Liver (tissue), 3 donors: ENCODE results near the gene IKZF3.

ENCODE experiments used
- CTCF ChIP-seq: fragments of 150-350 bp; IDR thresholded peaks from 2 replicates; pipeline ENCODE4 v1.5.1; 2017; ENCODE audit warnings: improper control_type of control experiment, low read depth, low read length; ENCODE audit not compliant: missing input control
- JUND ChIP-seq, 2 donors: IDR thresholded peaks; 2 replicates each; pipeline ENCODE4 v1.6.1; 2016; ENCODE audit warnings: antibody characterized with exemption in 2 of 2
- NR2F2 ChIP-seq: IDR thresholded peaks from 2 replicates; pipeline ENCODE4 v1.6.1; 2016; ENCODE audit warnings: antibody characterized with exemption
- REST ChIP-seq: IDR thresholded peaks from 2 replicates; pipeline ENCODE4 v1.6.1; 2016; ENCODE audit warnings: antibody characterized with exemption, mild to moderate bottlenecking
- TAF1 ChIP-seq: conservative IDR thresholded peaks from 2 replicates; pipeline ENCODE4 v1.6.1; 2016; ENCODE audit warnings: antibody characterized with exemption, mild to moderate bottlenecking
- donor health status: healthy.
- donor health status: healthy.

GRCh38 chr17:39711851-39712250 is 152.3 kb downstream of the IKZF3 start:
- TF ChIP-seq CTCF (no peak), NR2F2 (no peak), REST (no peak), JUND (IDR thresholded peaks at IDR 0.05) (no peak), TAF1 (no peak)
